HG02623 (cell line): ENCODE data around the gene STT3B.
"Not testable (repeated sequence)": the region's sequence is repeated elsewhere in the genome, so short reads cannot be mapped to it uniquely, and the experiment has no call there.

ENCODE experiments used
- ATAC-seq: cut with Tn5 transposase; IDR thresholded peaks from one replicate; pipeline ENCODE4 v1.9.1; 2021; ENCODE audit warnings: moderate library complexity; ENCODE audit not compliant: unreplicated experiment

The STT3B gene

GRCh38 chr3:31532587-31533168 lies at the start of gene STT3B:
TSS of gene STT3B (plus strand) at chr3:31532925. CDS start at chr3:31532999, 74 bp downstream.
- ATAC-seq: peak; percentile 48

- ATAC-seq: no peak
Observed at GRCh38 chr3:31483776-31484175, 48.9 kb upstream of the STT3B start.

- ATAC-seq: no peak
Observed at GRCh38 chr3:31485196-31485595, 47.5 kb upstream of the STT3B start.

- ATAC-seq: no peak
Observed at GRCh38 chr3:31486865-31487533, 45.7 kb upstream of the STT3B start.

- no peak for ATAC-seq
Observed at GRCh38 chr3:31488475-31489017, 44.2 kb upstream of the STT3B start.

- no peak for ATAC-seq
Observed at GRCh38 chr3:31490502-31490901, 42.2 kb upstream of the STT3B start.

DNA sequence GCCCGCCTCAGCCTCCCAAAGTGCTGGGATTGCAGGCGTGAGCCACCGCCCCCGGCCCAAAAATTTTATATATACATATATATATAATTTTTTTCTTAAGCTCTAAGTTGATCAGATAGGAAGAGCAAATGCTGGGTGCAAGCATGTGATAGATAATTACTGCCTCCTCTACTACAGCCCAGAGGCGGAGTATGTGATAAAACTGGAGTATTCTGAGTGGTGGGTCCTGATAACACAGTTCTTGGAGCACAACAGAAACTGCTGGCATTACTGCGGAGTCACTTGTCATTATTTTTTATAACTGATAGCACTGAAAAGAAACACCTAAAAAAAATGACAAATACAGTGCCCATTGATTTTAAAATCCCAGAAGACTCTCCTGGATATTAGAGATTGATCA lies 41.1 kb upstream of the STT3B start:
- no peak for ATAC-seq

GRCh38 chr3:31493149-31493548 lies 39.6 kb upstream of the STT3B start:
- no peak for ATAC-seq

- ATAC-seq: no peak
Observed at GRCh38 chr3:31495971-31496665, 36.6 kb upstream of the STT3B start.

- no peak for ATAC-seq
Observed at GRCh38 chr3:31498791-31499190, 33.9 kb upstream of the STT3B start.

GRCh38 chr3:31499281-31499680 lies 33.4 kb upstream of the STT3B start:
- no peak for ATAC-seq

- no peak for ATAC-seq
Observed at GRCh38 chr3:31502803-31503221, 29.9 kb upstream of the STT3B start.

- no peak for ATAC-seq
Observed at GRCh38 chr3:31503456-31503855, 29.3 kb upstream of the STT3B start.

GRCh38 chr3:31504230-31504629 lies 28.5 kb upstream of the STT3B start:
- no peak for ATAC-seq

DNA sequence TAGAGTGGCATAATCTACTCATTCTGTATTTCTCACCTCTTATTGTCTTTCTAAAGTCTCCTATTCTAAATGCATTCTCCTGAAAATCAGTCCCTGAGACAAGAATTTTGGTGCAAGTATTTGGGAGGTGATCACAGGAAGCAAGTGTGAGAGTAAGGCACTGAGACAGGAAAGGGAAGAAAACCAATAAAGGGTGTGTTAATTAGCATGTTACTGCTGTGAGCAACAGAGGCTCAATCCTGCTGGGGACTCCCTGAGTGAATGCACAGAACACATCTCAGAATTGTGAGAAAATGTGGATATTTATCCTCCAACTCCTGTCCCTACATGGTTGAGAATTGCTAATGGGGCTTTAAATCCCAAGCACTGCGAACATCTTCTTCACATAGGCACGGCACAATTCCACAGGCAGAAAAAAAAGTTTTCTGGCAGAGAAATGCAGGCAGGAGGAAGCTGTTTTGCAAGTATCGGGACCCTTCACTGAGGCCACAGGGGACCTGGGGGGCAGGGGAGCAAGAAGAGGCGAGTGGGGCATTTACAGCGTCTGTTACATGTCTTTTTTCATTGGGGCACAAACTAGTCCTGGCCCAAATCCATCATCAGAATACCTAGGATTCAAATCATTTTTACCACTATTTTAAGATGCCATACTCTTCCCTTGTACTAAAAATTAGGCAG lies 27.2 kb upstream of the STT3B start:
- ATAC-seq: no peak

- ATAC-seq: not testable (repeated sequence)
Observed at GRCh38 chr3:31506515-31506914, 26.2 kb upstream of the STT3B start.

GRCh38 chr3:31508452-31509146 lies 24.1 kb upstream of the STT3B start:
- ATAC-seq: no peak

DNA sequence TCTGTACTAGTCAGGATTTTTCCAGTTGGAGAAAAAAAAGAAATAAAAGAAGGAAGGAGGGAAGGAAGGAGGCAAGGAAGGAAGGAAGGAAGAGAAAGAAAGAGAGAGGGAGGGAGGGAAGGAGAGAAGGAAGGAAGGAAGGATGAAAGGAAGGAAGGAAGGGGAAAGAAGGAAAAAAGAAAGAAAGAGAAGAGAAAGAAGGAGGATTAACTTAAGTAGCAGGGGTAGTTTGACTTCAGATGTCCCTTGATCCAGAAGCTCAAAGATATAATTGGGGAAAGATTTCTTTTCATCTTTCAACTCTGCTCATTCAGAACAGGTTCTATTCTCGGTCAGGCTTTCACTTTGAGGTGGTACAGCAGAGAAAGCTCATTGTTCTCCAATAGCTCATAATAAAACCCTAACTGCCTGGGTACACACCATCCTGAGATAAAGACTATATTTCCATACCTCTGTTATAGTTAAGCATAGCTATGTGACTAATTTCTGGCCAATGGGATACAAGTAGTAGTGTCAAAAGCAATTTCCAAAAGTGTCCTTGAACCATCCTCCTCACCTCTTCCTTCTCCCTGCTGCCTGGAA lies 23.5 kb upstream of the STT3B start:
- no peak for ATAC-seq

GRCh38 chr3:31514570-31514969 lies 18.2 kb upstream of the STT3B start:
- ATAC-seq: no peak

DNA sequence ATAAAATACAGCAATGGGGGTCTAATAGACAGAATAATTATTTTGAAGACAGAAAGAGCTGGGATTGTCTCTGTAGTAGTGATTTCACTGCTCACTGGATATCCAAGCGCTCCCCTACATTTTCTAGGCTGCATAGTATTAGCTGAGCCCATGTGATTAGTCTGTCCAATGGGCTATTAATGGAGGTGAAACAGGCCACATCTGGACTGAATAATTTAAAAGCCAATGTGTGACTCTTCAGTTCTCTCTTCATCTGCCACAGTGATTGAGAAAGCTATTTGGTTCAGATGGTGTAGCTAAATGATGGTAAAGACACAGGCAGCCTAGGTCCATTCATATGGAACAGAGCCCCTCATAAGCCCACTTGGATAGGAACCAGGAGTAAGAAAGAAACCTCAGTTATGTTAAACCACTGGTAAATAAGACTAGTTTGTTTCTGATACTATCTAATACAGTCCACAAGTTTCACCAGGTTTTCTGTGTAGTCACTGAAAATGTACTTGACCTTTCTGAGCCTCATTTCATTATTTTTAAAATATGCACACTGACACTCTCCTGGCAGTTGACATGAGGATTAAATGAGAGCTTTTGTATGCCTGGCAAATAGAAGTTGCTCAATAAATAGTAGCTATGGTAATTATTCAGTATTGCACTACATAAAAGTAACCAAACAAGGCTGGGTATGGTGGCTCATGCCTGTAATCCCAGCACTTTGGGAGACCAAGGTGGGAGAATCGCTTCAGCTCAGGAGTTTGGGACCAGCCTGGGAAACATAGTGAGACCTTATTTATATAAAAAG lies 17.0 kb upstream of the STT3B start:
- ATAC-seq: no peak
